H1 (cell line): ENCODE measurements around the gene EIF4A3. TPM values are rescaled to one million over a fixed set of nuclear protein-coding genes. Genes with fewer than 3 reads are reported as not detected.

Experiments used
- BRCA1 ChIP-seq: IDR thresholded peaks from 2 replicates; pipeline ENCODE4 v1.6.1; 2012; ENCODE audit warnings: low read depth, low read length, improper control_type of control experiment
- JUND ChIP-seq: IDR thresholded peaks from 2 replicates; pipeline ENCODE4 v1.6.1; 2011; ENCODE audit warnings: mild to moderate bottlenecking, improper control_type of control experiment, low read length
- KDM5A ChIP-seq: fragments of 200-600 bp; IDR thresholded peaks from 2 replicates; pipeline ENCODE4 v1.7.1; 2012; ENCODE audit warnings: mild to moderate bottlenecking, low read length, inconsistent platforms, mixed read lengths
- POLR2A ChIP-seq, 2 experiments: IDR thresholded peaks; 1 replicate in 1 of 2; 2 replicates in 1 of 2; pipeline ENCODE4 v1.6.1; 2011; ENCODE audit warnings: low read depth in 2 of 2, low read length in 2 of 2, mild to moderate bottlenecking in 2 of 2; ENCODE audit errors: control extremely low read depth in 1 of 2
- RBBP5 ChIP-seq: IDR thresholded peaks from 2 replicates; pipeline ENCODE4 v1.7.1; 2012; ENCODE audit warnings: low read depth, mild to moderate bottlenecking, inconsistent platforms, low read length, moderate library complexity, borderline replicate concordance
- SP4 ChIP-seq: IDR thresholded peaks from 2 replicates; pipeline ENCODE4 v1.6.1; 2012; ENCODE audit warnings: low read length, inconsistent platforms
- polyA plus RNA-seq, 7 experiments: library from polyadenylated mRNA; depleted of rRNA in 3 of 7; stranded (reverse) in 5 of 7; unstranded in 2 of 7; fragments of >200 nt in 5 of 7; fragments of 200-250 nt in 2 of 7; gene quantifications; 1 replicate in 5 of 7; 2 replicates in 1 of 7; 4 replicates in 1 of 7; pipeline versions ENCODE4 v1.2.1 to v1.2.3, GENCODE V29; 2011 to 2013; ENCODE audit warnings: missing spikeins in 2 of 7, mixed read lengths in 2 of 7
- total RNA-seq: library from RNA; stranded (reverse); fragmentation: NEBNext Ultra II Directional; extraction: Animal tissue kit (Norgen Biotek cat#: 25700); gene quantifications from 2 replicates; pipeline ENCODE4 v1.2.1, GENCODE V29; 2021
- TF ChIP-seq, protein P1 (sequence below): IDR thresholded peaks from 2 replicates; pipeline ENCODE4 v1.6.1; 2012; ENCODE audit warnings: inconsistent platforms

Gene EIF4A3
- total and polyA plus RNA-seq, 2 of the 8 experiments (the other 6 are each of a cell fraction or from before 2014, with no cell fraction given): 142 to 146 TPM

DNA sequence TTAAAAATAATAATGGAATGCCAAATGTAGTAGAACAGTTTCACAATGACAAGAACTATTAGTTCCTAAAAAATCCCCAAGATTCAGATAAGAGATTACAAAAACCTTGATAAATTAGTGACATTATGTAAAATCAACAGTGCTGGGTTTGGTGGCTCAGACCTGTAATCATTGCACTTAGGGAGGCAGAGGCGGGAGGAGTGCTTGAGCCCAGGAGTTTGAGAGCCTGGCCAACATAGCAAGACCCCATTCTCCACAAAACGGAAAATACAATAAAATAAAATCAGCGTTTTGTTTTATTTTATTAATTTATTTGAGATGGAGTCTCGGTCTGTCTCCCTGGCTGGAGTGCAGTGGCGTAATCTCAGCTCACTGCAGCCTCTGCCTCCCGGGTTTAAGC lies 27.0 kb upstream of the EIF4A3 start (continued):
- TF ChIP-seq POLR2A (IDR thresholded peaks at IDR 0.05; ENCODE audit: control extremely low read depth in 1 of 2, low read depth in 2 of 2, low read length in 2 of 2): no peak
- no peak for TF ChIP-seq RBBP5
- no peak for TF ChIP-seq BRCA1
- TF ChIP-seq, protein P1, sequence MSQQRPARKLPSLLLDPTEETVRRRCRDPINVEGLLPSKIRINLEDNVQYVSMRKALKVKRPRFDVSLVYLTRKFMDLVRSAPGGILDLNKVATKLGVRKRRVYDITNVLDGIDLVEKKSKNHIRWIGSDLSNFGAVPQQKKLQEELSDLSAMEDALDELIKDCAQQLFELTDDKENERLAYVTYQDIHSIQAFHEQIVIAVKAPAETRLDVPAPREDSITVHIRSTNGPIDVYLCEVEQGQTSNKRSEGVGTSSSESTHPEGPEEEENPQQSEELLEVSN: no peak
- TF ChIP-seq JUND: no peak
- no peak for TF ChIP-seq KDM5A
- no peak for TF ChIP-seq SP4
- TF ChIP-seq, all 59 proteins: peak for 0
